Esophagus squamous epithelium (tissue), 5 donors: Measurements from ENCODE around the gene BCAR1. TPM values are rescaled to one million over a fixed set of nuclear protein-coding genes. Genes with fewer than 3 reads are reported as not detected.

Experiments
- DNase-seq: peaks from one replicate; lab custom pipeline; 2025; lab: John Stamatoyannopoulos, UW
- H3K27ac ChIP-seq, 4 donors: fragments of 200-600 bp; sonication (generic); one replicate each; pipeline ENCODE4 v1.5.1; 2016 to 2019; ENCODE audit warnings: mild to moderate bottlenecking in 1 of 4
- H3K27me3 ChIP-seq, 4 donors: fragments of 200-600 bp; sonication (generic); 1 replicate in 3 of 4; 2 replicates in 1 of 4; pipeline versions ENCODE4 v1.5.1 to v1.6.0; 2017 to 2021; ENCODE audit warnings: antibody characterized with exemption in 1 of 4
- H3K36me3 ChIP-seq, 3 donors: fragments of 200-600 bp; sonication (generic); one replicate each; pipeline ENCODE4 v1.5.1; 2016 to 2019
- H3K4me1 ChIP-seq, 3 donors: fragments of 200-600 bp; sonication (generic); one replicate each; pipeline ENCODE4 v1.5.1; 2017 to 2019
- H3K4me3 ChIP-seq, 4 donors: fragments of 200-600 bp; sonication (generic); 1 replicate in 3 of 4; 2 replicates in 1 of 4; pipeline ENCODE4 v1.5.1; 2016 to 2019; ENCODE audit warnings: mild to moderate bottlenecking in 2 of 4, moderate library complexity in 1 of 4
- H3K9me3 ChIP-seq, 3 donors: fragments of 200-600 bp; sonication (generic); one replicate each; pipeline ENCODE4 v1.5.1; 2016 to 2019
- CTCF ChIP-seq, 6 experiments: fragments of 450-650 bp in 4 of 6; fragments of 200-600 bp in 2 of 6; sonication (generic) in 2 of 6; IDR thresholded peaks; one replicate each; pipeline ENCODE4 v1.5.1; 2016 to 2019; ENCODE audit warnings: antibody characterized with exemption in 6 of 6, mild to moderate bottlenecking in 4 of 6, moderate library complexity in 4 of 6
- POLR2A ChIP-seq, 4 donors: fragments of 450-650 bp; IDR thresholded peaks; one replicate each; pipeline ENCODE4 v1.6.1; 2017; ENCODE audit warnings: antibody characterized with exemption in 4 of 4, mild to moderate bottlenecking in 4 of 4, moderate library complexity in 3 of 4
- WGBS, 2 donors: methylation state at CpG; one replicate each; pipeline ENCODE4 v1.1.5; 2018; 5-methylcytosine and 5-hydroxymethylcytosine counted together
- intact Hi-C: fragments of 100-400 bp; cut with DNase I; formaldehyde crosslinking; loops from one replicate; pipeline ENCODE4 v1.15.0; 2022
- total RNA-seq, 4 donors: library from RNA; depleted of rRNA; stranded (reverse); fragments of >200 nt; gene quantifications; one replicate each; pipeline ENCODE4 v1.1.0, GENCODE V29; 2016
- donor health status: DM: yes; HTN: yes; CAD: no.

The BCAR1 gene
- total RNA-seq, 4 donors from 2014 or later, result 26.8 to 51.9 (median 32.1) TPM

GRCh38 chr16:75230471-75231110 lies 20.8 kb downstream of the BCAR1 start:
- H3K27me3 ChIP-seq, result peaks cover 0 to 17% (median 0%) of the 10 kb centered on the region in 4 donors
- WGBS, 2 donors, result 70 to 84% methylated on average over 9 of the region's 9 CpGs
- H3K9me3 ChIP-seq, result no peaks in the 10 kb centered on the region
- H3K4me3 ChIP-seq, result no peak overlapping the region
- intact Hi-C loops, result loop anchor here (5.0 kb wide), 1 partner anchor 157 kb away; no protein-coding TSS in a partner anchor
- peaks cover 6 to 16% (median 7%) of the 10 kb centered on the region in 3 donors for H3K4me1 ChIP-seq
- no peak for DNase-seq
- H3K36me3 ChIP-seq, result peaks cover 20 to 79% (median 38%) of the 10 kb centered on the region in 3 donors
- no peak overlapping the region for H3K27ac ChIP-seq
- TF ChIP-seq CTCF (IDR thresholded peaks at IDR 0.05) (no peak), POLR2A (IDR thresholded peaks at IDR 0.05) (no peak)

DNA sequence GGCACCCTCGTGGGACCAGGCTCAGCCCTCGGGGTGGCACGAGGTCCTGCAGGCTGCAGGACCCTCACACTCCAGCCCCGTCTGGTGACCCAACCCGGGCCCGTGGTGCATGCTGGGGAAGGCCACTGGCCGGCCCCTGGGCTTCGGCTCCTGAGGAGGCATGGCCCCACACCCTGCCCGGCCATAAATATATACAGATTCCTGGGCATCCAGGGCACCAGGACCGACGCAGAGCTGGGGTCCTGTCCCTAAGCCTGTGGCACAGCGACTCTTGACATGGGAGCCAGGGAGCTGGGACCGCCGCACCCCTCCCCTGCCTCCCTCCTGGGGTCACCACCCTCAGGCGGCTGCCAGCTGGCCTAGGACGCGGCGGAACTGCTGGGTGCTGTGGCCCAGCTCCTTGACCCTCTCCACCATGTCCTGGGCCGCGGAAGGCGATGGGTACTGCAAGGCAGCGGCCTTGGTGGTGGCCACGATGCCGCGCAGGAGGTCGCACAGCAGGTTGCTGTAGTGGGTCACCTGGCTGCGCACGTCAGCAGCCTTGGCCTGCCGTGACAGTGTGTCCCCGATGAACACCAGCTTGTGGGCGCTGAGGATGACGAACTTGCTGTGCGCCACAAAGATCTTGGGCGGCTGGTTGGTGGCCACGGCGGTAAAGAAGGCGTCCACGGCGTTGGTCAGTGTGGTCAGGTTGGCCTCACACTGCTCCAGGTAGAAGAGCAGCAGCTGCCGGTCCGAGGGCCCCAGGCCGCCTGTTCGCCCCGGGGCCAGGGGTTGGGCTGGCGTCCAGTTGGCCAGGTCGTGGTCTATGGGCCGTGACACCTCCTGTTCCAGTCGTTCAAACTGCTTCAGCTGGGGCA lies 22.0 kb downstream of the BCAR1 start:
- DNase-seq, result no peak
- Histone ChIP-seq H3K4me1 (peaks cover 5 to 11% (median 7%) of the 10 kb centered on the region in 3 donors), H3K36me3 (peaks cover 20 to 67% (median 28%) of the 10 kb centered on the region in 3 donors), H3K27me3 (peaks cover 0 to 28% (median 0%) of the 10 kb centered on the region in 4 donors), H3K4me3 (no peak overlapping the region), H3K9me3 (no peaks in the 10 kb centered on the region), H3K27ac (no peak overlapping the region)
- 80 to 94% methylated on average over 2 to 12 of the region's 48 CpGs for WGBS, 2 donors
- TF ChIP-seq POLR2A (IDR thresholded peaks at IDR 0.05) (no peak), CTCF (IDR thresholded peaks at IDR 0.05) (no peak)
- intact Hi-C loops, result loop anchor here (5.0 kb wide), 1 partner anchor 158 kb away; no protein-coding TSS in a partner anchor

DNA sequence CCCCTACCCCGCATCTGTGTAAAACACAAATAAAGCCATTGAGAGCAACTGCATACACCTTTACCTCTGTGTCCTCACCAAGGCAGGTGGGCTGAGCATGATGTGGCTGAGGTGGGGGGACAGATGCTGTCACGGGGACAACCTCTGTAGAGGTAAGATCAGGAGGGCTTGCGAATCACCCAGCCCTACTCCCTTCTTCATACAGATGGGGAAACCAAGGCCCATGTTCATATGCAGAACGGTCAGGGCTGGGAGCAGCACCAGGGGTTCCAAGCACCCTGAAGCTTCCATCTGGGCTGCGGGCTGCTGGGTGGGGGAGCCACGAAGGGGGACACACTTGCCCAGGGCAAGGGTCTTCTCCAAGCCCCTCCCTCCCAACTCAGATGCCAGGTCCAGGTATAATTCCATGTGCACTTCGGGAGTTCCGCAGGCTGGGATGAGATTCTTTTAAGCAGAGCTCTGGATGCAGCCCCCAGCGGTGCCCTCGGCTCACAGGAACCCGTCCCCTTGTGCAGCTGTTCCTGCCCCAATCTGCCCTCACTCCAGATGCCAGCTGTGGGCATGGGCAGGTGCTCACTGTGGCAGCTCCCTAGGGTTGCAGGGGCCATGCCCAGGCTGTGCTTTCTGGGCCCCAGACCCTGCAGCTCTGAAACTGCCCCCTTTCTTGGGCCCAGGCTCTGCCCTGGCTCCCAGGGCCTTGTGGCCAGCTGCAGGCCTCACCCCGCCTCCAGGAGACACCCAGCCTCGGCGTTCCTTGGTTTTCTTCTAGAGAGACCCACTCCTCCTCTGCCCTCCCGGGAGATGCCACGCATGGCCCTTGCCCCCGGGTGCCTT lies 23.1 kb downstream of the BCAR1 start:
- H3K36me3 ChIP-seq, result peaks cover 17 to 59% (median 28%) of the 10 kb centered on the region in 3 donors
- WGBS, 2 donors, result 79 to 92% methylated on average over 11 to 16 of the region's 17 CpGs
- TF ChIP-seq CTCF (IDR thresholded peaks at IDR 0.05) (no peak), POLR2A (IDR thresholded peaks at IDR 0.05) (no peak)
- no peaks in the 10 kb centered on the region for H3K9me3 ChIP-seq
- no peak overlapping the region for H3K4me3 ChIP-seq
- H3K27ac ChIP-seq, result no peak overlapping the region
- no peak for DNase-seq
- H3K27me3 ChIP-seq, result peaks cover 0 to 32% (median 0%) of the 10 kb centered on the region in 4 donors
- intact Hi-C loops, result no loop called here
- H3K4me1 ChIP-seq, result peaks cover 0 to under 1% (median 0%) of the 10 kb centered on the region in 3 donors

- H3K4me3 ChIP-seq, result no peak overlapping the region
- no peaks in the 10 kb centered on the region for H3K9me3 ChIP-seq
- DNase-seq, result no peak
- peaks cover 15 to 51% (median 23%) of the 10 kb centered on the region in 3 donors for H3K36me3 ChIP-seq
- WGBS, 2 donors, result 74 to 96% methylated on average over 7 to 12 of the region's 18 CpGs
- peaks cover 0 to 32% (median 0%) of the 10 kb centered on the region in 4 donors for H3K27me3 ChIP-seq
- TF ChIP-seq CTCF (IDR thresholded peaks at IDR 0.05), result no peak
- TF ChIP-seq POLR2A (IDR thresholded peaks at IDR 0.05), result no peak
- intact Hi-C loops, result no loop called here
- H3K27ac ChIP-seq, result no peak overlapping the region
- H3K4me1 ChIP-seq, result no peaks in the 10 kb centered on the region
Observed at GRCh38 chr16:75227361-75228142, 23.9 kb downstream of the BCAR1 start.
